GM19328 (cell line): Measurements from ENCODE around the gene AGER.
"Not testable (repeated sequence)": the region's sequence is repeated elsewhere in the genome, so short reads cannot be mapped to it uniquely, and the experiment has no call there.

Experiments used
- ATAC-seq: cut with Tn5 transposase; IDR thresholded peaks from one replicate; pipeline ENCODE4 v1.9.1; 2021; ENCODE audit warnings: mild to moderate bottlenecking, moderate library complexity; ENCODE audit not compliant: unreplicated experiment

The AGER gene

DNA sequence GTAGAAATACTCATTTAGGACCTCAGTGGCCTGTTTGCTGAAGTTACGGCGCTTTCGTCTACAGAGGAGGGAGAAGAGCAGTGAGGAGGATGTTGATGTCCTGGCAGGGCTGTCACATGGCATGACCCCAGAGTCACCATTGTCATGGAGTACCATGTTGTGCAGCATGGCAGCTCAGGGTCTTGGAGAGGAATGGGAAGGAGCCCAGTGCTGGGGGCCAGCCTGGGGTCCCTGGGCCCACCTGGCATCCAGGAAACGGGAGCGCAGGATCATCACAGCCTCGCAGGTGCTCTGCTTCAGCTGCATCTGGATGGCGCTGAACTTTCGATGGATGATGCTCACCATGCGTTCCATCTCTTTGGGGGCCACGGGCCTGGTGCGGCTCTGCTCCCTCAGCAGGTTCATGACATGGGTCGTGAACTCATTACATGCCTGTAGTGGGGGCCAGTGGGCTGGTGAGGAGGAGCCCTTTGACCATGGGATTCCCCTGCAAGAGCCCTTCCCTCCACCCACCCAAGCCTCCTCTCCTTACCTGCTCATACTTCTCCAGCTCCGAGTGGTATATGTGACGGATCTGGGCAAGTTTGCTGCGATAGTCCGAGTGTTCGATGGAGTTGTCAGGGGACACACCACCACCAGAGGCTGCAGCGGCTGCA is 3.8 kb upstream of the AGER start:
- not testable (repeated sequence) for ATAC-seq

DNA sequence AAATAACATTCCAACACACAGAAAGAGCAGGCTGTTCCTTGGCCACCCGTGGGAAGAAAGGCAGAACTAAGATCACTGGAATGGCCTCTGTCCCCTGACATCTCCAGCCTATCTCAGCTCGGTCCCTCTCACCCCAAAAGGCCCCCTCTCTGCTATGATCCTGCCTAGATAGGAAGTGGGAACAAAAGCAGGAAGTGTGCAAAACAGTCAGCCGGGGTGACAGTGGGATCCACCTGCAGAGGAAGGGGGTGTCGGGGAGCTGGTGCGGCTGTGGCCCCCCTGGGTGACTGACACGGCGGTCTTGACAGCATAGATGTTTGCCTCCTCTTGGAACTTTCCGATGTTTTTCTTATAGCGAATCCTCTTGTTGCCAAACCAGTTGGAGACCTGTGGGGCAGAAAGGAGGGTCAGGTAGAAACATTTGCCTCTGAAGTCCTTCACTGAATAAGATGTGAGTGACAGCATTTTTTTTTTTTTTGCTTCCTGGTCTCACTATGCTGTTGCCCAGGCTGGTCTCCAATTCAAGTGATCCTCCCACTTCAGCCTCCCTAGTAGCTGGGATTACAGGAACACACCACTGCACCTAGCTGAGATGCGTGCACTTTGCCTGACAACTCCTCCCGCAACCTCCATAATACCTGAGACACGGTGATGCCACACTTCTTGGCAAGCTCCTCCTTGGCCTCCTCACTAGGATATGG is 3.1 kb upstream of the AGER start:
- no peak for ATAC-seq

DNA sequence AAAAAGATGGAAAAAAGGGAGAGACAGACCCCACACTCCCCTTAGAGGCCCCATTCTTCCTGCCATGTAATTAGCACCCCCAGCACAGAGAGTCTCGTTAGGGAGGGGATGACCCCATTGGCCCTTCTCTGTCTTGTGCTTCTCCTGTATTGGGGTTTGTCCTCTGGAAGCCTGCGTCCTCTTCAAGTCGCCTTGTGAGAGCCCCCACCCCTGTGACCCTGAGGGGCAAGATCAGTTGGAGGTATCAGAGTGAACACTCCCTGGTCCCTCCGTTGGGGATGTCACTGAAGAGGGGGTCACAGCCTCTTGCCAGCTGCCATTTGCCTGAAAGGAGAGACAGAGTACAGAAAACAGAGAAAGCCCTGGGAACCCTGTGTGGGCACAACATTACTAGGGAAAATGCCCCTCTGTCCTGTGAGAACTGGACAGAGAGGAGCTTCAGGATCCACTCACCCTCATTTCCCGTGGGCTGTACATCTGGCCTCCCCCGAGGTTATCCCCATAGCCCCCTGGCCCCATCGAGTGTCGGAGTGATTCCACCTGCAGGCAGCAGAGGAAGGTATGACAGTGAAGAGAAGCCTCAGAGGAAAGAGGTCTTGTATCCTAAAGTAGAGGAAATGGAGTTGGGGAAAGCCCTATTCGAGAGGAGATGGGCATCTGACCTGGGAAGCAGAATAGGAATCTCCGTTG is 2.2 kb upstream of the AGER start:
- ATAC-seq: not testable (repeated sequence)

DNA sequence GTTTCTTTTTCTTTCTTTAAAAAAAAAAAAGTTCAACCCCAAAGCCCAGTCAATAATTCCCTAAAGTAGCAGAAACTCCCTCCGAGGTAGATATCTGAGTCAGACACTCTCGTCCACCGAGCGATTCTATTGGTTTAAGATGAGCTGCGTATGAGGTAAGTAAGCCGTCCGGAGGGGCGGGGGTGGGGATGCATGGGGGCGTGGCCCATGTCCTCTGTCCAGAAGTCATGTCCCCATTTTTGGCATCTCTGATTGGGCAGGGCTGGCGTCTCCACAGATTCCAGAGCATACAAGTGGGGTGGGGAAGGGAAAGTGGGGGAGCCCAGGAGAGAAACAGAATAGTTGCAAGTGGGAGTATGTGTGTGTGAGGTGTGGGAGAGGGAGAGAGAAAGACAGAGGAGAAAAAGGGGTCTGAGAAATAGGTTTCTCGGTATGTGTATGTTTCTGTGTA is 1.7 kb upstream of the AGER start:
- ATAC-seq: not testable (repeated sequence)

DNA sequence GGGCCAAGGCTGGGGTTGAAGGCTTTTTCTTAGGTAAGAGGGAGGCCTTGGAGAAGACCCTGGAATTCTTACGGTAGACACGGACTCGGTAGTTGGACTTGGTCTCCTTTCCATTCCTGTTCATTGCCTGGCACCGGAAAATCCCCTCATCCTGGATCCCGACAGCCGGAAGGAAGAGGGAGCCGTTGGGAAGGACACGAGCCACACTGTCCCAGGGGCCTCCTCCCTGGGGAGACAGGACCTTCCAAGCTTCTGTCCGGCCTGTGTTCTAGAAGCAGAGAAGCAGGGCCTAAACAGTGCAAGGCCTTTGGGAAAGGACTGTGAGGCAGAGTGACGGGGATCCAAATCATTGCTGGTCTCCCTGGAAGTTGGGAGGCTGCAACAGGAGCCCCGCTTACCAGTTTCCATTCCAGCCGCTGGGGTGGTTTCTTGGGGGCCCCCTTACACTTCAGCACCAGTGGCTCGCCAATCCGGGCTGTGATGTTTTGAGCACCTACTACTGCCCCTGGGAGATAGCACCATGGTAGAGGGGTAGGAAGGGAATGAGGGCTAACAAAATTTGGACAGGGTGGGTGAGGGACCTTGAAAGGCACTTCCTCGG is 470 bp downstream of the AGER start:
- ATAC-seq: no peak

DNA sequence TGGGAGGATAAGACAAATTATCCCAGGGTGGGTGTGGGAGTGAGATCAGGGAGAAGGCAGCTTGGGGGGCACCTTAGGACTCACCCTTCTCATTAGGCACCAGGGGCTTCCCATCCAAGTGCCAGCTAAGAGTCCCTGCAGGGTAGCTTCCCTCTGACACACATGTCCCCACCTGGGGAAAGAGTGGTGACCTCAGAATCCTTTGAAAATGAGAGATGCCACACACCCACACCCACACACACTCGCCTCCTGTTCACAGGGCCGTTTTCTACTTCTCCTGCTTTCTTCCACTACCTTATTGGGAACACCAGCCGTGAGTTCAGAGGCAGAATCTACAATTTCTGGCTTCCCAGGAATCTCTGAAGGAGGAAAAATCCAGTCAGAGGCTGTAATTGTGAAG is 1.0 kb downstream of the AGER start:
- no peak for ATAC-seq

DNA sequence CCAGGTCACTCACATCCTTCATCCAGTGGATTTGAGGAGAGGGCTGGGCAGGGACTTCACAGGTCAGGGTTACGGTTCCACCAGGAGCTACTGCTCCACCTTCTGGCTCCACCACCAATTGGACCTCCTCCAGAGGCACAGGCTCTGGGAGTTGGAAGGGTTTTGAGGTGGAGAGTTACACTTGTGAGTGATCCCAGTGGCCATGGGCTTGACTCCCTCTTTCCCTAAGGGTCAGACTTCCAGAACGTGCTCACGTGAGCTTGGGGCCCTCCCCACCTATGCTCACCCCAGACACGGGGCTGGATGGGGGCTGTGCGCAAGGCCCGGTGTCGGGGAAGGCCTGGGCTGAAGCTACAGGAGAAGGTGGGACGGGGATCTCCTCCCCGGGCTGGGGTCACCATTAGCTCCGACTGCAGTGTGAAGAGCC is 1.5 kb downstream of the AGER start:
- ATAC-seq: no peak

DNA sequence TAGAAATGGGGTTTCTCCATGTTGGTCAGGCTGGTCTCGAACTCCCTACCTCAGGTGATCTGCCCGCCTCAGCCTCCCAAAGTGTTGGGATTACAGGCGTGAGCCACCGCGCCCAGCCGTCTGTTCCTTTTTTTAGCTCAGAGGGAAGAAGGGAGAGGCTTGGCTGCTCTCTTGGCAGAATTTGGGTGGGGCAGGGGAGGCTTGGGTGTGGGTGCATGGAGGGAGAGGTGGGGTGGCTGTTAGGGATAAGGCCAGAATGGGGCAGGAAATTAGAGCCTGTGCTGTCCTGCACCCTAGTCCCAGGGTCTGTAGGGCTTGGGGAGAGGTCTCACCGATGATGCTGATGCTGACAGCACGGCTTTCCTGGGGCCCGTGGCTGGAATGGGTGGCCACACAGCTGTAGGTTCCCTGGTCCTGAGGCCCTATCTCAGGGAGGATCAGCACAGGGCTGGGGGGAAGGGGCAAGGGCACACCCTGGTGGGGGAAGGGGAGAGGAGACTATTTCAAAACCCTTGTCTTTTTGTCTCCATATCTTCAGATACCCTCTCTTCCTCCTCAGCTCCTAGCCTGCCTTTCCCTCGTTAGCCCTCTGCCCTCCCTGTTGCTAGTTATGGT is 2.0 kb downstream of the AGER start:
- ATAC-seq: no peak

DNA sequence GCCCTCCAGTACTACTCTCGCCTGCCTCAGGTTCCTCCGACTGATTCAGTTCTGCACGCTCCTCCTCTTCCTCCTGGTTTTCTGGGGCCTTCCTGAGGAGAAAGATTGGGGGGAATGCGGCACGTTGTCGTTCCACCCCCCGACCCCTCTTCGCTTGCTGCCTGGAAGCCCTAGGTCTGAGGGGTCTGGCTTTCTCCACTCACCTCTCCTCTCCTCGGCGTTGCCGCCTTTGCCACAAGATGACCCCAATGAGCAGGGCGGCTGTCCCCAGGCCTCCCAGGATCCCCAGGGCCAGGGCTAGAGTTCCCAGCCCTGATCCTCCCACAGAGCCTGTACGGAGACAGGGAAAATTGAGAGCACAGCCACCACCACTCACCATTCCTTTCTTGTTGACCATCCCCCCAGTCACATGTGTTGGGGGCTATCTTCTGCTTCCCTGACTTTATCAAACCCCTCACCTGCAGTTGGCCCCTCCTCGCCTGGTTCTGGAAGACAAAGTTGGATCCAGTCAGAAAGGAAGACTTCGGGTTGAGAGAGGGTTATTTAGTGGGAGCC is 2.8 kb downstream of the AGER start:
- no peak for ATAC-seq

DNA sequence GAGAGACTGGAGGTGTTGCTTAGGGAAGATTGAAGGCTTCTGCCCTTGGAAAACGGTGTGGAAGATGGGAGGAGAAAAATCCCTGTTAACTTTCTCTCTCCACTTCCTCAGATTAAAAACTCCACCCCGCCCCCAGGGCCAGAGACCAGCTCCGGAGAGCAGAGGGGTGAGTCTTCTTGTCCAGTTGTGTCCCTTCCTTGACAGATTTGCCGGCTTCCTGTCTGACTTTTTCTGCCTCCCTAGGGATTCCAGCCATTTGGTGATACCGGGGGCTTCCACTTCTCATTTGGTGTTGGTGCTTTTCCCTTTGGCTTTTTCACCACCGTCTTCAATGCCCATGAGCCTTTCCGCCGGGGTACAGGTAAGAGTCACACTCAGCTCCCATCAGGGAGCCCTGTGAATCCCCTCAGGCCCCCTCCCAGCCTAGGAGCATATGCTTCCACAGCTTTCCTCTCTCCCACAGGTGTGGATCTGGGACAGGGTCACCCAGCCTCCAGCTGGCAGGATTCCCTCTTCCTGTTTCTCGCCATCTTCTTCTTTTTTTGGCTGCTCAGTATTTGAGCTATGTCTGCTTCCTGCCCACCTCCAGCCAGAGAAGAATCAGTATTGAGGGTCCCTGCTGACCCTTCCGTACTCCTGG is 4.2 kb downstream of the AGER start:
- no peak for ATAC-seq

DNA sequence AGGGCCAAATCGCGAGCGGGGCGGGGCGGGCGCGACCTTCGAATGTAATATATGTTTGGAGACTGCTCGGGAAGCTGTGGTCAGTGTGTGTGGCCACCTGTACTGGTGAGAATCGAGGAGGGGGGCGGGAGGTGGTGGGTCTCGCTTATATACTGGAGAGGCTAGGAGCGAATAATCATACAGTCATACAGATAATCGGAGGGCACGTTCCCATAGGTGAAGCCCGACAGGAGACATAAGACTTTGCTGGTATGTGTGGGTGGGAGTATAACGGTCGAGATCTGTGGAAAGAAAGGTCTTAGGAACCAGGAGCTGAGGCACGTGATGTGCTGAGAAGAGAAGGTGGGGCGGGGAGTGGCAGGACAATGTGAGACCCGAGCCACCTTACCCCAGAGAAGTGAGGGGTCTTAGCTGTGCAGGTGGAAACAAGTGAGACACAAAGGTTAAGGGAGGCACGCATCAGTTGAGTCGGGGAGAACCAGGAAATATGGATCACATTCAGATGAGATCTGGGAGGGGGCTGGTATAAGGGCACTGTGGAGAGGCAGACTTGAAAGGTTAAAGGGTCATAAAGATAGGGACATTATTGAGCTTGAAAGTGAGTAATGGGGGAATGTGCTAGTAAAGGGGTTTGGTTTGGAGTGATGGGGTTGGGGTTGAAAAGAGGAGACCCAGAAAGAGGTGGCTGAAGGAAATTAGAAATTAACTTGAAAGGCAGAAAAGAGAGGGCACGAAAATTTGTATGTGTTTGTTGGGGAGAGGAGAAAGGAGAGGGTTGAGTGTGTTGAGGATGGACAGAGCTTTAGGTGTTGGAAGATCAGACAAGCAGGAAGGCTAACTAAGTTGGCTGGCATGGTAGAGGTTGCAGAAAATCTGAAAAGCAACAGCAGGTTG is 5.3 kb downstream of the AGER start:
- ATAC-seq: no peak

DNA sequence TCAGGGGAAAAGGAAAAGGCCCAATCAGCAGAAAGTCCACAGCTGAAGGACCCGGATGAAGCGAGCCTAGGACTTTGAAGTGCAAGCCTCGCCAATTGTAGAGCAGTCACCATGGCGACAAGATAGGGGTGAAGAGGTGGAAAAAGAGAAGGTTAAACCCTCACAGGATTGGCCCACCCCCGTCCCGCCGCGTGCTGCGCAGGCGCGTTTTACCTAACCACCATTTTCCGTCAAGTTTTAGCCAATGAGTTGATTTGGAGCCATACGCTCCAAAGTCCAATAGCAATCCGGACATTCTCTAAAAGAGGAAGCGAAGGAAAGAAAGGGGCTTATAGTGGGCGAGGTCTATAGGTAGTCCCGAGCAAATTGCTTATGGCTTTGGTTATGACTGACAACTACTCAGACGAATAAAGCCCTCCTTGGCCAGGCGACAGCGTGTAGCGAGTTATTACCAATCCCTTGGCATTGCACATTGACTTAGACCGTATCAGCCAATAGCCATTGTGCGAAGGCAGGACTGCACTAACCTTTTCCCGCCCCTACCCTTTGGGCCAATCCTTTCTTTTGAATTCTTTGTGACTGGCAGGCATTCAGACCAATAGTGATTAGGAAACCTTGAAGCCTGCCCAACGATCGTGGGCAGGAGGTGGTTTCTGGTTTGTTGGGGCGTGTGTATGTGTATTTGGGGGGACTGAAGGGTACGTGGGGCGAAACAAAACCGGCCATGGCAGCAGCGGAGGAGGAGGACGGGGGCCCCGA is 6.1 kb downstream of the AGER start, which contains the start of gene RNF5:
TSS of gene RNF5 (plus strand) at position 618 of the 759 bp plus-strand sequence. CDS start at position 725, 107 bp downstream.
- ATAC-seq: peak; percentile 80

DNA sequence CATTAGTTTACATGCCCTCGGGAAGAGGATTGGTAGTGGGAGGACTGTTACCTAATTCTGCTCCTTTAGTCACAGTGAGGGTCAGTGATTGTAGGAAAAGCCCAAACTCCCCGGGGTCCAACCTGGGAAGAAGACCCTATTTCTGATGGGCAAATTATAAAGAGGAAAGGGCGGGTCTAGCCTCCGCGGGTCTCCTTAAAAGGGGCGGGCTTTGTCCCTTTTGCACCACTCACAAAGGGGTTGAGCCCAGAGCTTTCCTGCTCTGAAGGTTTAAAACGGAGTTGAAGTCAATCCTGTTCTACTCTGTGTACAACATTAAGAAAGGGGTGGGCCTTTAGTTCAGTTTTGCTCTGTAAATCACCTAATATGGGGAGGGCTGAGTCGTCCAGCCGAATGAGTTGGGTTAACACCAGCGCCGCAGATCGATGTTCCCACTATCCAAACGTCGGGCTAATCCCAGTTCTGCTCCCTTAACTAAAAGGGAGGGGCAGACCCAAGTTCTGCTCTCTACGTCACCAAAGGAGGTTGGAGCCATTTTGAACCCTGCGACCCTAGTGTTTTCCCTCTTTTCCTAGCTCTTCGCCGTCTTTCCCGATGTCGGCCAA is 6.8 kb downstream of the AGER start:
- ATAC-seq: no peak

DNA sequence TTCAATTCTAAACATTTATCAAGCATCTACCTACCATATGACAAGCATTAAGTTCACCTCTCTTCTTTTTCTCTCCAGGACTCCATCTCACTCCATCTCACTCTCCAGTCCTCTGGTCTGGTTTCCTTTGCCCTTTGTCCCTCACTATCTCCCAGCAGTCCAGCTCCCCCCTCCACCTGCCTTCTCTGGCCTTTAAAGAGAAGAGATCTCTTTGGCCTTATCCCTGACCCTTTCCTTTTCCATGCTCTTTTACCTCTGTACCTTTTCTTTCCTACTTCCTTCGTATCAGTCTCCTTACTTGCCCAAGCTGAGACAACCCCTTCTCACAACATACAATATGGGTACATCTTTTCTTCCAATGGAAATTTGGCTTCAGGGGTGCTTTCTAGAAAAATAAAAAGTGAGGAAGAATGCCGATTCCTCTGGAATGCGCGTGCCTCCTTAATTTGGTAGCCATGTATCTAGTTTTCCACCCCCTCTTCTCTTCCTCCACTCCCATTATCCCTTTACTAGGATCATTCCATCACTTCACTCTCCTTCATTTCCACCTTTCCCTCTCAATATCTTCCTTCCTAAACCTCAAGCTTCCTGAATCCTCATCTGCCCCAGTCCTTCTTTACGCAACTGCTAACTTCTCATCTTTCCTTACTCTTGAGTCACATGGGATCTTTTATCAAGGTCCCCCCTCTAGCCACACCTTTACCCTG is 7.4 kb downstream of the AGER start:
- no peak for ATAC-seq

DNA sequence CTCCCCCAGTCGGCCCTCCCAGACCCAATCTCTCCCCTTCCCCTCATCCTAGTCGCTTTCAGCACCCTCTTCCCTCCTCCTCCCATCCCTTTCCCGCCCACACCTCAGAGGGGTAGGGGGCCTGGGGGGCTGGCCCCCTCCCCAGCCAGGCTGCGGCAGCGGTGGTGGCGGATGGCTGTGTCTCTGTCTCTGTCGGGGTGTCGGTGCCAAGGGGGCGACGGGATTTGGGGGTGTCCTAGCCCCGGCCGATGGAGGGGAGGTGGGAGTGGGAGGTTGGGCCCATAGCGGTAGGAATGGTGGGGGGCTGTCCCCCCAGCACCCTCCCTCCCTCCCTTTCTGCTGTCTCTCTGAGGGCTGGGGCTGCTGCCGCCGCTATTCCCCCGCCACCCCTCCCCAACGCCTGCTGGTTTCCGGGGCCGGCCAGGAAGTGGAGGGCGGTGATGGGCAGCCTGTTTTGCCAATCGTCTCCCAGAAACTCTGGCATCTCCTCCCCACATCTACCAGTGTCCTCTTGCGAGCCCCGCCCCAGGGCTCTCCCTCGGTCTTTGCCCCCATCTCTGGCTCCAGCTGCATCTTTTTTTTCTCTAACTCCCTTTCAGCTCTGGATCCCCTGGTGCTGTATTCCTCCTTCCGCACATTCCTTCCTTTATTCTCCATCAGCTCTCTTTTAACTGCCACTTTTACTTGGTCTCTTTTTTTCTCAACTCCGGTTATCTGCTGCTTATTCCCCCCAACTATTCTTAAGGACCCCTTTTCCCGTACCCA is 8.2 kb downstream of the AGER start, which contains the start of gene AGPAT1:
TSS of gene AGPAT1 (minus strand) at position 374 of the 765 bp plus-strand sequence. CDS start 4,588 bp downstream, outside the sequence.
- peak; percentile 37 for ATAC-seq

DNA sequence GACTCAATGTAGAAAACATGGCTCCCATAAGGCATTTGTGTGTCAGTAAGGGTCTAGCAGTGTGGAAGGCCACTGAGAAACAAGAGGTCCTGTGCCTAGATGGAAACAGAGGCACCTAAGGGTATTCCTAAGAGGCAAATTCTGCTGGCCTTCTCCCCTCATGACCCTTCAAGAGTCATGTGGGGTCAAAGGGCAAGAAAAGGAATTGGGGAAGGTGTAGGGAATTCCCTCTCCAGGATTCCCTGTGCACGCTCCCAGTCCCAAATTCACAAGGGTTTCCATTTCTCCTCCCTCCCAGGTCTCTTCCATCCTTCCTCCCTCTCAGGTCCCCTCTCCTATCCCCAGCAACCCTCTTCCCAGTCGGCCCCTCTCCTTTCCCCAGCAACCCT is 8.7 kb downstream of the AGER start:
- ATAC-seq: no peak

DNA sequence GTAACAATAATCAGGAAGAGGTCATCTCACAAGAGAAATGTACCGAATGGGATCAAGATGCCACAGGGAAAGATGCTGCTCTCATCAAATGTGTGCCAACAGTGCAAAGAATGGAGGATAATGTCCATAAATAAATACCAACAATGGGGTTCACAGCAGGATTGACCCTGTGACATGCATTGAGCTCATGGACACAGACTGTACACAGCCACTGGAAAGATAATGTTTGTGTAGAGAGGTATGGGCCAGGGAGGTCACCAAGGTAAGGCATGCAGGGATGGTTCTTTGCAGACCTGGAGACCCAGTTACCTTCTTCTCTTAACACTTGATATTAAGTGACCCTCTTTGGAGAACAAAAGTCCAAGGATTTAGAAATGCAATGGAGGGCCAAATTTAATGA is 9.6 kb downstream of the AGER start:
- no peak for ATAC-seq
